Central memory CD8-positive, alpha-beta T cell (primary cell): Measurements from ENCODE around the gene MEG3.

Source experiments
- ATAC-seq: fragments of 150-1000 bp; cut with Tn5 transposase; replicated peaks from 2 replicates; pipeline ENCODE4 v1.10.0; 2022; ENCODE audit warnings: mild to moderate bottlenecking, moderate FRiP score, moderate number of reproducible peaks; ENCODE audit not compliant: poor library complexity, severe bottlenecking; ENCODE audit errors: extremely low read depth
- DNase-seq, 2 donors: peaks; one replicate each; pipeline ENCODE4 v3.0.0; 2021; ENCODE audit warnings: low spot score in 2 of 2
- H3K27ac Mint-ChIP-seq: one replicate; pipeline ENCODE4 v1.8.0; 2022; ENCODE audit warnings: low read depth, mild to moderate bottlenecking, moderate library complexity, mixed read lengths
- H3K27me3 Mint-ChIP-seq: one replicate; pipeline ENCODE4 v1.8.0; 2022; ENCODE audit warnings: mixed read lengths
- H3K36me3 Mint-ChIP-seq: one replicate; pipeline ENCODE4 v1.8.0; 2022; ENCODE audit warnings: mild to moderate bottlenecking, moderate library complexity, mixed read lengths; ENCODE audit not compliant: insufficient read depth
- H3K4me1 Mint-ChIP-seq: one replicate; pipeline ENCODE4 v1.8.0; 2022; ENCODE audit warnings: mixed read lengths
- H3K4me3 Mint-ChIP-seq: one replicate; pipeline ENCODE4 v1.8.0; 2022; ENCODE audit warnings: mild to moderate bottlenecking, moderate library complexity, mixed read lengths
- H3K9me3 Mint-ChIP-seq: one replicate; pipeline ENCODE4 v1.8.0; 2022; ENCODE audit warnings: mixed read lengths

MEG3 gene

GRCh38 chr14:100841761-100842403, 16.0 kb downstream of the MEG3 start:
- Mint-ChIP-seq H3K4me3 (no peak overlapping the region), H3K36me3 (no peaks in the 10 kb centered on the region), H3K27me3 (peaks cover 22% of the 10 kb centered on the region), H3K4me1 (no peaks in the 10 kb centered on the region), H3K9me3 (no peaks in the 10 kb centered on the region), H3K27ac (no peak overlapping the region)
- no peak for ATAC-seq
- DNase-seq: no peak

GRCh38 chr14:100842799-100843198, 16.9 kb downstream of the MEG3 start:
- Mint-ChIP-seq H3K27me3 (peaks cover 17% of the 10 kb centered on the region), H3K27ac (no peak overlapping the region), H3K36me3 (no peaks in the 10 kb centered on the region), H3K4me1 (no peaks in the 10 kb centered on the region), H3K9me3 (no peaks in the 10 kb centered on the region), H3K4me3 (no peak overlapping the region)
- DNase-seq (no peak), ATAC-seq (no peak)

GRCh38 chr14:100844082-100844408, 18.1 kb downstream of the MEG3 start:
- Mint-ChIP-seq H3K4me3 (no peak overlapping the region), H3K9me3 (no peaks in the 10 kb centered on the region), H3K36me3 (no peaks in the 10 kb centered on the region), H3K27ac (no peak overlapping the region), H3K27me3 (peaks cover 6% of the 10 kb centered on the region), H3K4me1 (no peaks in the 10 kb centered on the region)
- ATAC-seq: no peak
- DNase-seq: no peak

- no peak overlapping the region for H3K4me3 Mint-ChIP-seq
- H3K9me3 Mint-ChIP-seq: no peaks in the 10 kb centered on the region
- peaks cover 2% of the 10 kb centered on the region for H3K27me3 Mint-ChIP-seq
- H3K27ac Mint-ChIP-seq: no peak overlapping the region
- no peak for ATAC-seq
- no peaks in the 10 kb centered on the region for H3K4me1 Mint-ChIP-seq
- DNase-seq: no peak
- H3K36me3 Mint-ChIP-seq: no peaks in the 10 kb centered on the region
These were observed 18.5 kb downstream of the MEG3 start for GRCh38 chr14:100844421-100844820.

GRCh38 chr14:100844846-100845245, 18.9 kb downstream of the MEG3 start:
- H3K4me1 Mint-ChIP-seq: no peaks in the 10 kb centered on the region
- no peak overlapping the region for H3K27ac Mint-ChIP-seq
- DNase-seq (no peak), ATAC-seq (no peak)
- no peaks in the 10 kb centered on the region for H3K9me3 Mint-ChIP-seq
- no peak overlapping the region for H3K4me3 Mint-ChIP-seq
- H3K27me3 Mint-ChIP-seq: no peaks in the 10 kb centered on the region
- H3K36me3 Mint-ChIP-seq: no peaks in the 10 kb centered on the region

- Mint-ChIP-seq H3K36me3 (no peaks in the 10 kb centered on the region), H3K4me1 (no peaks in the 10 kb centered on the region), H3K4me3 (no peak overlapping the region), H3K27me3 (no peaks in the 10 kb centered on the region), H3K9me3 (no peaks in the 10 kb centered on the region), H3K27ac (no peak overlapping the region)
- DNase-seq: no peak
- ATAC-seq: no peak
These were observed 19.4 kb downstream of the MEG3 start for GRCh38 chr14:100845341-100845740.

GRCh38 chr14:100846309-100846859, 20.5 kb downstream of the MEG3 start:
- Mint-ChIP-seq H3K36me3 (peaks cover 2% of the 10 kb centered on the region), H3K27me3 (no peaks in the 10 kb centered on the region), H3K4me3 (no peak overlapping the region), H3K9me3 (no peaks in the 10 kb centered on the region), H3K4me1 (no peaks in the 10 kb centered on the region), H3K27ac (no peak overlapping the region)
- DNase-seq (no peak), ATAC-seq (no peak)

GRCh38 chr14:100849115-100849781, 23.3 kb downstream of the MEG3 start:
- H3K4me1 Mint-ChIP-seq: no peaks in the 10 kb centered on the region
- no peak for DNase-seq
- no peaks in the 10 kb centered on the region for H3K27me3 Mint-ChIP-seq
- no peaks in the 10 kb centered on the region for H3K9me3 Mint-ChIP-seq
- H3K36me3 Mint-ChIP-seq: peaks cover 2% of the 10 kb centered on the region
- no peak overlapping the region for H3K4me3 Mint-ChIP-seq
- no peak for ATAC-seq
- H3K27ac Mint-ChIP-seq: no peak overlapping the region

- no peak overlapping the region for H3K4me3 Mint-ChIP-seq
- ATAC-seq (peak; percentile 58), DNase-seq (peak; percentile 51 to 70)
- peaks cover 3% of the 10 kb centered on the region for H3K27me3 Mint-ChIP-seq
- no peak overlapping the region for H3K27ac Mint-ChIP-seq
- peaks cover 2% of the 10 kb centered on the region for H3K36me3 Mint-ChIP-seq
- H3K9me3 Mint-ChIP-seq: no peaks in the 10 kb centered on the region
- no peaks in the 10 kb centered on the region for H3K4me1 Mint-ChIP-seq
These were observed 25.1 kb downstream of the MEG3 start for GRCh38 chr14:100850841-100851585.

GRCh38 chr14:100851586-100851916, 25.6 kb downstream of the MEG3 start:
- Mint-ChIP-seq H3K4me1 (no peaks in the 10 kb centered on the region), H3K27me3 (peaks cover 8% of the 10 kb centered on the region), H3K4me3 (no peak overlapping the region), H3K27ac (no peak overlapping the region), H3K9me3 (no peaks in the 10 kb centered on the region), H3K36me3 (peaks cover 2% of the 10 kb centered on the region)
- no peak for DNase-seq
- ATAC-seq: no peak

GRCh38 chr14:100851946-100852620, 26.2 kb downstream of the MEG3 start:
- no peak for ATAC-seq
- Mint-ChIP-seq H3K36me3 (peaks cover 2% of the 10 kb centered on the region), H3K4me3 (no peak overlapping the region), H3K9me3 (no peaks in the 10 kb centered on the region), H3K27me3 (peaks cover 13% of the 10 kb centered on the region), H3K4me1 (no peaks in the 10 kb centered on the region), H3K27ac (no peak overlapping the region)
- DNase-seq: no peak

- Mint-ChIP-seq H3K4me3 (no peak overlapping the region), H3K36me3 (peaks cover 2% of the 10 kb centered on the region), H3K27me3 (peaks cover 25% of the 10 kb centered on the region), H3K4me1 (no peaks in the 10 kb centered on the region), H3K9me3 (no peaks in the 10 kb centered on the region), H3K27ac (no peak overlapping the region)
- ATAC-seq (no peak), DNase-seq (no peak)
These were observed 28.5 kb downstream of the MEG3 start for GRCh38 chr14:100854435-100854834.
